GM12874 (cell line): ENCODE results near the gene RBP3.

Experiments
- TF ChIP-seq, protein P1 (sequence below): IDR thresholded peaks from 2 replicates; pipeline ENCODE4 v1.5.1; 2011; ENCODE audit warnings: low read depth, mild to moderate bottlenecking, control low read depth, low read length, moderate library complexity; ENCODE audit not compliant: insufficient read depth

Gene RBP3

DNA sequence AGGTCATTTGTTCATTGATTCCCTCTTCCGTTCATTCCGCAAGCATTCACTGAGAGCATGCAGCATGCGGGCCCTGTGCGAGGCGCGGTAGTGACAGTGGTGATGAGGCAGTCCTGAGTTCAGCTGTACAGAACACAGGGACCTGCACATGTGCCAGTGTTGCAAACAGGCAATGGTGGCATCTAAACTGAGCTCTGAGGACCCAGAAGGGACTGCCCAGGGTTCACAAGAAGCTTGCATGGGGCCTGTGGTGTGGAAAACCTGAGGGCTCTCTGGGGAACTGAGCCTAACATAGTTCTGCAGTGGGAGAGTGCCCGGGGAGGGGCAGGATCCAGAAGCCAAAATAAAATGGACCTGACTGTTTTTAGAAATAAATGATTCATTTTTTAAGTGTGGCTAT lies 22.7 kb downstream of the RBP3 start:
- TF ChIP-seq, protein P1, sequence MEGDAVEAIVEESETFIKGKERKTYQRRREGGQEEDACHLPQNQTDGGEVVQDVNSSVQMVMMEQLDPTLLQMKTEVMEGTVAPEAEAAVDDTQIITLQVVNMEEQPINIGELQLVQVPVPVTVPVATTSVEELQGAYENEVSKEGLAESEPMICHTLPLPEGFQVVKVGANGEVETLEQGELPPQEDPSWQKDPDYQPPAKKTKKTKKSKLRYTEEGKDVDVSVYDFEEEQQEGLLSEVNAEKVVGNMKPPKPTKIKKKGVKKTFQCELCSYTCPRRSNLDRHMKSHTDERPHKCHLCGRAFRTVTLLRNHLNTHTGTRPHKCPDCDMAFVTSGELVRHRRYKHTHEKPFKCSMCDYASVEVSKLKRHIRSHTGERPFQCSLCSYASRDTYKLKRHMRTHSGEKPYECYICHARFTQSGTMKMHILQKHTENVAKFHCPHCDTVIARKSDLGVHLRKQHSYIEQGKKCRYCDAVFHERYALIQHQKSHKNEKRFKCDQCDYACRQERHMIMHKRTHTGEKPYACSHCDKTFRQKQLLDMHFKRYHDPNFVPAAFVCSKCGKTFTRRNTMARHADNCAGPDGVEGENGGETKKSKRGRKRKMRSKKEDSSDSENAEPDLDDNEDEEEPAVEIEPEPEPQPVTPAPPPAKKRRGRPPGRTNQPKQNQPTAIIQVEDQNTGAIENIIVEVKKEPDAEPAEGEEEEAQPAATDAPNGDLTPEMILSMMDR = no peak

DNA sequence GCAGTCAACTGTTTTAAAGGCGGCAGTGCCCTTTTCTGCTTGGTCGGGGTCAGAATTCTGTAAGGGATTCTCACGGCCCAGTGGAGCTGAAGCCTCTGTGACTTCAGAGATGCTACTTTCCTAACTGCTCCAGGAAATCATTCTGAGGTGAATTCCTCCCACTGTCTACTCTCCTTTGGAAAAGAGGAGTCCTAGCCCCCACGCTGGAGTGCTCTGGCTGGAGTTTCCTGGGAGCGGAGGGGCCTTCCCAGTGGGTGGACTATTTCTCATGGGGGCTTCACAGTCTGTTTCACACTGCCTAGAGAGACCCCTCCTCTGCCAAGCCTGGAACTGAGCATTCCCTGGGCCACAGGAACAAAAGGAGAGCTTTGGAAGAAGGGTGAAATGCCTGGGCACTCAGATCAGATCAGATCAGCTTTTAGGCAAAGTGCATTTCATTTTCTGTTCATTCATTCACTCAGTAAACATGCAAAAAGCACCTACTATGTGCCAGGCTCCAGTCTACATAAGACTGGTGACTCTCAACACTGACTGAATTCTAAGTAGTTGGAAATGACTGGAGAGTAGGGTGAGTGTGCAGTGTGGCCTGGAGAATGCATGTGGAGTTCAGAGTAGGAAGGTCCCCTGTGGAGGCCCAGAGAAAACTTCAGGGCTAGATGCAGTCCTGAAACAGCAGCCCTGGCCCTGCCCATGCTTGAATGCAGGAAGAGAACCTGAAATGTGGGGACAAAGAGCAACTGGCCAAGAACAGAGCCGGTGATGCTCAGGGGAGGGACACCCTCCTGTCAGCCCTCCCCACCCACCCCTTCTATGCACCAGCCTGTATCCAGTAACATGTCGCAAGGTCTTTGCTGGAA lies 23.7 kb downstream of the RBP3 start:
- TF ChIP-seq, protein P1 = no peak

DNA sequence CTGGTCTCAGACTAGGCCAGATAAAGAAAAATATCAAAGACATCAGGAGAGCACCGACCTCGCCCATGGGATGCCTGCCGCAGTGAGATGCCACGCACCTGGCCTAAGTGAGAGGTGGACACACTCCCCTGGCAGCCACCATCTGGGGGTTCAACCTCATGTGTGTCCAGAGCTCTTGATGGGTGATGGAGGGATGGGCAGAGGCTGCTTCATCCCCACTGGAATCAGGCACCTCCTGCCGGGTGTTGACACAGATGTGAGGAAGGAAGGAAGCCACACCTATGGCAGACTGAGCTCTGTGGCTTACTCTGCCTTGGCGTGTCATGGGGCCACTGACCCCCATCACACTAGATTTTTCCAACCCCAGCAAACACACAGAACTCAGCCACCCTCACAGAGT lies 24.6 kb downstream of the RBP3 start:
- TF ChIP-seq, protein P1 = no peak

DNA sequence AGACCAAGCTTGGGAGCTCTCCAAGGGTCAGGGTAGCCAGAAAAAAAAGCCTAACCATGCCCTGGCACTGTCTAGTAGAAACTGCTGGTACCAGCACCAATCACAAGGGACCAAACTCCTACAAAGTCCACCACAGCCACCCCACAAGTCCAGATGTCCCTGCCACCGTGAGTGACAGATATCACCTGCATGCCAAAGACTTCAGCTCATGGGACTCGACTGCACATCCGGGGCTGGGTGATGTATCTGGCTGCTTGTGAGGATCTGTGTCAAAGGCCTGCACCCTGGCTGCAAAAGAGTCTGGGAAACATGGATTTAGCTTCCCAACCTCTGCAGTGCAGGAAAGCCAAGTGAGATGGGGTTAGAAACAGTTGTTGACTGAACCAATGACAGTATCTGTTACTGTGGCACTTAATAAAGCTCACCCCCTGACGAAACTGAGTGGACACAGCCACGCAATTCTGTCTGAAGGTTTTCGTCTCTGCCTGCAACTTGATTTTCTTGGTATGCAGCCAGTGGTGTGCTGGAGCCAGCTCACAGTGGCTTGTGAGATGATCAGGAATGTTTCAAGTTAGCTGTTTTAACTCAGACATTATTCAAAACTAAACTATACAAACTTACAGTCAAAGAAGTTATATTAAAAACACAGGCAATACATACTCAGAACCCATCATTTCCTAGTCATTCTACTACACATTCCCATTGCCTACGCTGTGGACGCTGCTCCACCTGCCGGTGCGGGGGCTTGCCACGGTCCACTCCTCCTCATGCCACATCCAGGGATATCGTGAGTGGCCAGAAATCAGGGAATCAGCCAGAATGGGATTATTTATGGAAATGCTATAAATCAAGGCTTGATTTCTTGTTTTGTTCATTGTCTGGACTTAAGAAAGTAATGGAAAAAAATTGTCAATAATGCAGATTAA lies 26.7 kb downstream of the RBP3 start:
- TF ChIP-seq, protein P1 = no peak

DNA sequence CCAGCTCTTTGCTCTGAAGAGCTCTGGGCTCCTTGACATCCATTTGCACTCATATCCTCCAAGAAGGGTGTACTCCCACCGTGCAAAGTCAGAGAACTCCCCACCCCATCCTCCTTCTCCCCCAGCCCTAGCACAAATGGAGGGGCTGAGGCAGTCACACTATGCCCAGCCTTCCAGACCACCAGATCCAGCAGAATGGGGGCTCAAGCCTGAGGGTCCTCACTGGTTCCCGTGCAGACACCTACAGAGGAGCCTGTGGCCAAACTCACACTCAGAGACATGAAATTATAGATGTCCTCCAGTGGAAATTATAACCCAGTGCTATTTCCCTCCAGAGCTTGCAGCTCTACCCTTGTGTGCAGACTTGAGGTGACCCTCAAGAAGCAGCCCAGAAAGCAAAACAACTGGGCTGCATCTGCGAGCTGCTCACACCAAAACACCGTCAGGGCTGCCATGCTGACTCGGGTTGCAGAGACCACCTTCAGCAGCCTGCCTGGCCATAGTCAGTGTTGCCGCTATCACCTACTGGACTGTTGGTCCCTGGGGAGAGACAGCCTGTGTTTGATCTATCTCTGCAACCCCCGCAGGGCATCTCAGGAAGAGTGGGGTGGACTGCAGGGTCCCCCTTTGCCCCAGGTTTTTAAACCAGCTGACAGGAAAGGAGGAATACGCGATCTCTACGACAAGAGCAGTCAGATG lies 28.5 kb downstream of the RBP3 start:
- TF ChIP-seq, protein P1 = no peak

DNA sequence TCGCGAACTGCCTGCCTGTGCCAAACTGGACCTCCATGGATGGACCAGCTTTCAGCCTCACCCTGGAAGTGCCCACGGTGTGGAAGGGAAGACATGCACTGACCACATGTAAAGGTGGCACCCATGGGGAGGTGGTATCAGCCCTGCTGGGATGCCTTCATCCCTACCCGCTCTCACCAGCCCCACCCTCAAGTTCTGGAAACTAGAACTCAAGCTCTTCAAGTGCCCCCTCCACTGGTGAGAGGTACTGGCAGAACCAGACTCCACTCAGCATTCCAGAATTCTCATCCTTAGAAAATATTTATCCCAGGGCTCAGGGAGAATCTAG lies 30.0 kb downstream of the RBP3 start:
- TF ChIP-seq, protein P1 = no peak
